NCI-H2196 treated with DMSO at 0.1 percent for 48 hours (cell line): ENCODE data around the gene LGALS9.
"Not testable (repeated sequence)": the region's sequence is repeated elsewhere in the genome, so short reads cannot be mapped to it uniquely, and the experiment has no call there.

Source experiments
- DNase-seq: peaks from one replicate; lab custom pipeline; 2025; ENCODE audit not compliant: unreplicated experiment; lab: John Stamatoyannopoulos, UW

LGALS9 gene

DNA sequence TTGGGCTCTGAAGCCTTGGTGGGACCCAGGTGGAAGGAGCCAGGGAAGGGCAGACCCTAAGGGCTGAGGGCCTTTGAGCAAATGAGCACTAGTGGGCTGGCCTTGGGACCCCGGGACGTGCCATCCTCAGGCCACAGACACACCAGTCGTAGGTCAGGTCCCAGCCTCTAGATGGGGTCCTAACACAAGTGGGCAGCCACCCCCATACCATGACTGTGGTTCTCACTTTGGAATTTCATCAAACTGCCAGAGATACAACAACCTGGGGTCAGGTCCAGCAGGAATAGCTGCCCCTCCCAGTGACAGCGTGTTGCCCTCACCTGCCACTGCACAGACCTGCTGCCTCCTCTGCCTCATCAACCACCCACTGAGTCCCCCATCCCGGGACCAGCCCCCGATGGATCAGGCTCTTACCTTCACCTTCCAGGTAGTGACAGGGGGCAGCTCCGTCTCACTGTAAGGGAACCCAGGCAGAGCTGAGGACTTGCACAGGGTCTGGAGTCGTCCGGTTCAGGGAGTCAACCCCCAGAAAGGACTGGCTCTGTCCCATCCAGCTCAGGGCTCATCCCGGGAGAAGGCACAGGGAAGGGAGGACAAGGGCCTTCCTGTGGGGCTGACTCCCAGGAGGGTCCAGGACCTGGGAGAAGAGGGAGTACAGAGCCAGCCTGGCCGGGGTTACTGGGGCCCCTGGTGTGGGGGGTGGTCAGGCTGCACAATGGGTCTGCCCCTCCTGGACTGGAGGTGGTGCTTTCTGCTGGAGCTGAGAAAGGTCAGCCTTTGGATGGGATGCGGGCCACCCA, 40.0 kb downstream of the LGALS9 start:
- no peak for DNase-seq

- DNase-seq = no peak
Measured at GRCh38 chr17:27671591-27671910, 40.6 kb downstream of the LGALS9 start.

DNA sequence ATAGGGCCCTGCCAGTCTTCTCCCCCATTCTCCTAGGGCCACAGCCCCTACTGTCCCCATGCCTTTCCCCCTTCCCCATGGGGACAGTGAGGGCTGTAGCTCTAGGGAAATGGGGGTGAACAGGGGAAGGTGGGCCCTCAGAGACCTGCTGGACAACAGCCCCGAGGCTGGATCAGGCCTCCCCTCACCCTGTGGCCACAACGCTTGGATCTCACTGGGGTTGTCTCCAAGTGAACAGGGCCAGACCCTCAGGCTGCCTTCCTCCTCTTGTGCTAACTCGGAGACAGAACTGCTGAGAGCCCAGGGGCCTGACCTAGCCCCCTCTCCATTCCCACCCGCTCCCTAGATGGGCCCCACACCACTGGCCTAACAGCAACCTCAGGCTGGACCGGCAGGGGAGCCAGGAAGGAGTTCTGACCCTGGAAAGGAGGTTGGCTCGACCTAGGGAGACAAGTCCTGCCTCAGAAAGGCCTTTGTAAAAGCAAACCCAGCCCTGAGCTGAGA, 41.0 kb downstream of the LGALS9 start:
- not testable (repeated sequence) for DNase-seq

DNA sequence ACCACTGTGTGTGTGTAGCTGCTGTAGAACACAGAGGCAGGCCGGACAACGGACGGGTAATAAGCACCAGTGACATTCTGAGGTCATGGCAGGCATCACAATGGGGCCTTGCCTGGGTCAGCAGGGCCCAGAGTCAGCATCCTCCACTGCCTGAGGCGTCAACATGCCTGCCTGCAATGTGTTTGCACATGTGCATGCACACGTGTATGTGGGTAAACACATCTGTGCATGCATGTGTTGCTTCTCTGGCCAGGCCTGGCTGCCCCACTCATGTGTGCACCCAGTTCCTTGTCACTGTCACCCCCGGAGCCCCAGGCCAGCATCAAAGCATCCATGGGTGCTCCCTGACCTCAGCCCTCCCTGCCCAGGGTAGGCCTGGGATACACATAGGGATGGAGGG, 43.3 kb downstream of the LGALS9 start:
- DNase-seq = no peak

DNA sequence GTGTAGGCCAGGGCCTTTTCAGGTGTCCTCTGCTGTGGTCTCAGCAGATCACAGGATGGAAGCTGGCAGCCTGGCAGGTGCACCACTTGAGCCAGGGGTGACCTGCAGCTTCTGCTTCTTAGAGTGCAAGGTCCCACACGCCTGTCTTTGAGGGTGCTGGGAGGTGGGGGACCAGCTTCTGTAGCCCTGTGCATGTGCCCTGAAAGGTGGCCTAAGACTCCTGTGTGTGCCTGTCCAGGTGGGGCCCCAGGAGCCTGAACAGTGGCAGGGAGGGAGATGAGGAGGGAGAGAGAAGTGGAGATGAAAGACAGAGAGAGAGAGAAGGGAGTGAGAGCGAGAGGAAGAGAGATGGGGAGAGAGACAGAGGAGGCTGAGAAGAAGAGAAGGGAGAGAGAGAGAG, 46.2 kb downstream of the LGALS9 start:
- DNase-seq = no peak

DNA sequence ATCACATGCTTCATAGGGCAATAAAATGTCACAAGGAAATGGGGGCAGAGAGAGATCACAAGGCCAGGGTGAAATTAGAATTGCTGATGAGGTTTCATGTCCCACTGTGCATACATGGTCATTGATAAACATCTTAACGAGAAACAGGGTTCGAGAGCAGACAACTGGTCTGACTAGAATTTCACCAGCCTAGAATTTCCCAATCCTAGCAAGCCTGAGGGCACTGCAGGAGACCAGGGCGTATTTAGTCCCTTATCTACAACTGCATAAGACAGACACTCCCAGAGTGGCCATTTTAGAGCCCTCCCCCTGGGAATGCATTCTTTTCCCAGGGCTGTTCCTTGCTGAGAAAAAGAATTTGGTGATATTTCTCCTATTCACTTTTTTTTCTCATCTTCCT, 55.3 kb downstream of the LGALS9 start:
- not testable (repeated sequence) for DNase-seq

DNA sequence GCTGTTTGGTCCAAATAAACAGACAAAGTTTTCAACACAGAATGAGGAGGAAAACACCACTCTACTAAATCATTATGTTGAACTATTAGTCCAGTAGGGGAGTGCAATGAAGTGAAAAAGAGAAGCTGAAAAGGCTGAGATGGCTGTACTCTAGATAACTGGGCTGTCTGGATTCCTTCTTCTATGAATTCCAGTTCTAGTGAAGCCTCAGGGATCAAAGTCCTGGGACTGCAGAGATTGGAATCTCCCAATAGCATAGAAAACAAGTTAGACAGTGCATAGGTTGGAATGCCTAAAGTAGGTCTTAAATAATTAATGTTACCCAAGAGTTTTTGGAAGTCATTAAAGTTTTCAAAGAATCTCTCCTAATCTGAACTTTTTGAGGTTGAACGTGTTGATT, 59.9 kb downstream of the LGALS9 start:
- DNase-seq = no peak

DNA sequence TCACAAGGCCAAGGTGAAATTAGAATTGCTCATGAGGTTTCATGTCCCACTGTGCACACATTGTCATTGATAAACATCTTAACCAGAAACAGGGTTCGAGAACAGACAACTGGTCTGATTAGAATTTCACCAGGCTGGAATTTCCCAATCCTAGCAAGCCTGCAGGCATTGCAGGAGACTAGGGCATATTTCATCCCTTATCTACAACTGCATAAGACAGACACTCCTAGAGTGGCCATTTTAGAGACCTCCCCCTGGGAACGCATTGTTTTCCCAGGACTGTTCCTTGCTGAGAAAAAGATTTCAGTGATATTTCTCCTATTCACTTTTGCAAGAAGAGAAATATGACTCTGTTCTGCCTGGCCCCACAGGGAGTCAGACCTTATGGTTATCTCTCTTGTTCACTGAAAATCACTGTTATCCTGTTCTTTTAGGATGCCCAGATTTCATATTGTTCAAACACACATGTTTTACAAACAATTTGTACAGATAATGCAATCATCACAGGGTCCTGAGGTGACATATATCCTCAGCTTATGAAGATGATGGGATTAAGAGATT, 64.3 kb downstream of the LGALS9 start:
- DNase-seq = not testable (repeated sequence)
